Measurements from ENCODE around the gene DNAL1. TPM values are rescaled to one million over a fixed set of nuclear protein-coding genes. Genes with fewer than 3 reads are reported as not detected.
A peak's percentile ranks its signal among the peaks of the same experiment; 100 is the strongest.

Gene DNAL1
- total RNA-seq (2012; rRNA removed) (5.4 and 9.7 TPM in 2 replicates), polyA plus RNA-seq (2012; rRNA removed) (3.2 and 4.5 TPM in 2 replicates), Bru-seq, nascent RNA (percentile 57 among the genes with signal in this experiment), BruChase-seq, experiment 1, labeled RNA remaining after a 6-hour chase (percentile 72 among the genes with signal in this experiment), BruChase-seq, experiment 2, labeled RNA remaining after a 2-hour chase (percentile 68 among the genes with signal in this experiment)
- 0.31 and 1.9 TPM in 2 replicates for polyA plus RNA-seq (2012; cell fraction: cytosol; rRNA removed)
- polyA plus RNA-seq (2012; cell fraction: nucleus; rRNA removed; ENCODE audit: low replicate concordance), result 0.46 and 2.6 TPM in 2 replicates
- long read RNA-seq, full-length matches to known transcripts, result 3 of 5 reads
- long read RNA-seq, partial matches to known transcripts, result 1 of 5 reads
- long read RNA-seq, other reads (novel, unspliced or antisense), result 1 of 5 reads

GRCh38 chr14:73644531-73645247 is at the start of gene DNAL1:
TSS of gene DNAL1 (plus strand) at chr14:73644986. CDS start at chr14:73645040, 54 bp downstream.
- peak within 1 kb of the TSS; percentile 77; the same call in 2 of the 3 replicates for H2BK15ac ChIP-seq (ENCODE audit: low read depth, low read length)
- H3K27me3 ChIP-seq (ENCODE audit: control insufficient read depth, insufficient read depth, low read length), result no peaks in the 10 kb centered on the region
- H2BK5ac ChIP-seq (ENCODE audit: low read depth, low read length, poor library complexity, severe bottlenecking), result peak within 1 kb of the TSS; percentile 91
- BruUV-seq (replicated peaks), result no TSS peak
- H4K5ac ChIP-seq (ENCODE audit: low read depth, low read length), result peak within 1 kb of the TSS; percentile 76
- peak; percentile 99 for ATAC-seq (ENCODE audit: low read depth)
- H3K27ac ChIP-seq (ENCODE audit: insufficient read depth, low read length), result peak within 1 kb of the TSS; percentile 86
- H3K9me3 ChIP-seq (ENCODE audit: control insufficient read depth, insufficient read depth, low read length), result no peaks in the 10 kb centered on the region
- intact Hi-C loops (cut with micrococcal nuclease) (no loop called here), dilution Hi-C loops (cut with HindIII; ENCODE audit: low sequenced_read_pairs, unreplicated experiment) (no loop called here), in situ Hi-C loops (cut with MboI; ENCODE audit: low sequenced_read_pairs) (no loop called here)
- H2AFZ ChIP-seq (replicated peaks; ENCODE audit: low read length, poor library complexity), result peak within 1 kb of the TSS; percentile 97
- ChIA-PET POLR2A (ENCODE audit: unreplicated experiment) (interaction anchor here (0.5 to 0.6 kb wide), 2 partner anchors 27 to 182 kb away, joined by 4 to 5 read pairs; no protein-coding TSS in a partner anchor), CTCF (interaction anchor here (1.5 kb wide), 1 partner anchor 18 kb away, joined by 5 read pairs; no protein-coding TSS in a partner anchor)
- H3K14ac ChIP-seq (replicated peaks; ENCODE audit: low read depth, low read length), result peak within 1 kb of the TSS; percentile 98
- H3K18ac ChIP-seq (ENCODE audit: low read depth, low read length), result peak within 1 kb of the TSS; percentile 62
- H3K4me3 ChIP-seq (ENCODE audit: insufficient read depth, low read depth, low read length), result peak within 1 kb of the TSS; percentile 63
- peak within 1 kb of the TSS; percentile 65 for H2AK9ac ChIP-seq (replicated peaks; ENCODE audit: low read depth, low read length, poor library complexity)
- H3K4me1 ChIP-seq (ENCODE audit: control insufficient read depth, insufficient read depth, low read length), result no peaks in the 10 kb centered on the region
- H2BK120ac ChIP-seq (ENCODE audit: low read depth, low read length), result peak within 1 kb of the TSS; percentile 56
- H3K4me2 ChIP-seq (ENCODE audit: low read depth, low read length), result peak within 1 kb of the TSS; percentile 95
- no peak within 1 kb of the TSS for H2BK20ac ChIP-seq (ENCODE audit: low read depth, low read length)
- peak within 1 kb of the TSS; percentile 94 to 96 for H4K8ac ChIP-seq (ENCODE audit: low read depth in 2 of 2, low read length in 2 of 2)
- DNase-seq, result peak; percentile 85
- H3K23ac ChIP-seq (ENCODE audit: low read depth, low read length), result peak within 1 kb of the TSS; percentile 83; the same call in 1 of the 2 replicates
- peak within 1 kb of the TSS; percentile 93 for H4K91ac ChIP-seq (ENCODE audit: insufficient read depth, low read depth, low read length)
- H3K36me3 ChIP-seq (ENCODE audit: control insufficient read depth, insufficient read depth, low read length), result no peaks in the 10 kb centered on the region
- peak within 1 kb of the TSS; percentile 84 for H3K9ac ChIP-seq (ENCODE audit: low read depth, low read length)
- peaks cover 10 to 30% of the 10 kb centered on the region in 2 experiments for H3K79me1 ChIP-seq (ENCODE audit: low read depth in 1 of 2, low read length in 2 of 2)
- H4K20me1 ChIP-seq (ENCODE audit: insufficient read depth, low read length), result no peaks in the 10 kb centered on the region
- 0 out of 2 replicates have a peak, but pooled peaks cover 3% of the 10 kb centered on the region for H3K9me1 ChIP-seq (ENCODE audit: insufficient read depth, low read length)
- WGBS, 2 experiments (ENCODE audit: extremely low coverage in 2 of 2, insufficient read length in 1 of 2), result 0% methylated on average over 25 of the region's 43 CpGs; no CpG with 5 or more reads in 1 of the 2 experiments
- TF ChIP-seq MXI1 (IDR thresholded peaks at IDR 0.05; ENCODE audit: borderline replicate concordance, low read depth, low read length) (peak; percentile 37; the same call in 1 of the 2 replicates), POLR2A (IDR thresholded peaks at IDR 0.05; ENCODE audit: low read depth, low read length) (peak; percentile 79), CEBPB (IDR thresholded peaks at IDR 0.05; ENCODE audit: low read depth, low read length) (no peak)
- peak within 1 kb of the TSS; percentile 87 for H3K4ac ChIP-seq (ENCODE audit: low read depth, low read length)
- H2AK5ac ChIP-seq (ENCODE audit: low read depth, low read length), result peak within 1 kb of the TSS; percentile 62
- H3K56ac ChIP-seq (ENCODE audit: extremely low read depth, insufficient read depth, low read length), result peak within 1 kb of the TSS; percentile 98

Measured in IMR-90 (cell line).